GM12873 (cell line): ENCODE results near the gene LOXL4.
A peak's percentile ranks its signal among the peaks of the same experiment; 100 is the strongest.

Experiments
- CTCF ChIP-seq: IDR thresholded peaks from 2 replicates; pipeline ENCODE4 v1.5.1; 2012; ENCODE audit warnings: low read depth, mild to moderate bottlenecking, moderate library complexity, low read length, control low read depth; ENCODE audit not compliant: insufficient read depth; ENCODE audit errors: missing control alignments

Gene LOXL4

GRCh38 chr10:98310701-98311100 is 42.7 kb upstream of the LOXL4 start:
- no peak for TF ChIP-seq CTCF

DNA sequence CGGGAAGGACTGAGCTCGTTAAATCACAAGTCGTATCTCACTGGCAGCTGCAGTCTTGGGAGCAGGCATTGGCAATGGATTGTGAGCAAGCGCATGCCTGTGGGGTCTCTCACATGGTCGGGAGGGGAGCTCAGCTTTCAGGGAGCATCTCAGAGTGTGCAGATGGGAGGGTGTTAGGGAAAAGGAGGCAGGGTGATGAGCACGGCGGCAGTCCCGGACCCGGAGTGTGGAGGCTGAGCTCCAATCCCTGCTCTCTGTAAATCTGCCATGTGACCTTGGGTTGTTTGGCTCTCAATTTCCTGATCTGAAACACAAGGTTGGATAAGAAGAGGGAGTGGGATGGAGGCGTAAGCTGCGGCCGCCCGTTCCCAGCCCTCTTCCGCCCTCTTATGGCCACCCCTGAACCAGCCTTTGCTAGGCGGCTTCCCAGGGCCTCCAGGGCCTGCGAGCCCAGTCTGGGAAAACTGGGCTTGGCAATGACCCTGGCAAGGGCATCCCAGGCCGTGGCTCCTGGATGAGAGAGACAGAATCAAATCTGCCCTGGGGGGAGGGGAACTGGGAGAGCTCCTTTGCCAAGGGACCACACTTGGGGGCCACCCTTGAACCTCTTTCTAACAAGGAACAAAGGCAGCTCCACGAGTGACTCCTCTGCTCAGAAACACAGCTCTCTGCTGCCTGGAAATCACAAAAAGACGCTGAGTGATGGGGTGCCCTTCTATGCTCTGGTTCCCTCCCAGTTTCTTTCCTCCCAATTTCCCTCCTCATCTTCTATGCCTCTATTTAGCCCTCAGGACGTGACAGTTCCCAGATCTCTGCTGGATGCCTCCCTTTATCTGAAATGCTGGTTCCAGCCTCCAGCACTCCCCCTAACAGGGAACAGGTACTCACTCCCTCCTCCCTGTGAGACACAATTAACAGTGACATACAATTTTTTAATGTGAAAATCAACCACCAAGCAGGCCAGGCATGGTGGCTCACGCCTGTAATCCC is 41.7 kb upstream of the LOXL4 start:
- TF ChIP-seq CTCF: peak; percentile 77

DNA sequence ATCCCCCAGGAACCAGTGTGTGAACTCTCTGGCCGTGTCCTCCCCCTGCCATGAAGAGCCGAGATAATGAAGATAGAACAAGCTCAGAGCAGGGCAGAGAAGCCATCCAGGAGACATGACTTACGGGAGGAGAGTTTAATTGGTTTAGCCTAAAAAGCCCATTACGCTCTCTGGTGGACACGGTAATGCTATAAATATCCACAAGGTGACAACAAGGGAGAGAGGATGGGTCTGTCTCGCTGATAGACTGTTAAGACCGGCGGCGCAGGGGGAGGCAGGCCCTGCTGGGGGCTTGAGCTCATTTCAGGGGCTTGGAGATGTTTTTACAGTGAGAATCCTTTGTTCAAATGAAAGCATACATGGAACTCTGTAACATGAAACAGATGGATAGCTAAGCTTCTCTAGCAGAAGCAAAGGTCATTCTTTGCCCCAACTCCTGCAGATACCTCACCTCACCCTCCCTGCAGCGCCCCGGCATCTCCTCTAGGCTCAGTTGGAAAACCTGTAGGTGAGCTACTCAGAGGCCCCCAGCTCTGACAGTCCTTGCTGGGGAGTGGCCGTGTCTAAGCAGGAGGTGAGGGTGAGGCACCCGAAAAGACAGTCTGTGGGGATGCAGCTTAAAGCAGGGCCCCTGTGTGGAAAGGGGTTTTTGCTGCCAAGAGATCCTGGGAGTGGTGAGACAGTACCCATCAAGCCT is 40.8 kb upstream of the LOXL4 start:
- TF ChIP-seq CTCF: no peak

DNA sequence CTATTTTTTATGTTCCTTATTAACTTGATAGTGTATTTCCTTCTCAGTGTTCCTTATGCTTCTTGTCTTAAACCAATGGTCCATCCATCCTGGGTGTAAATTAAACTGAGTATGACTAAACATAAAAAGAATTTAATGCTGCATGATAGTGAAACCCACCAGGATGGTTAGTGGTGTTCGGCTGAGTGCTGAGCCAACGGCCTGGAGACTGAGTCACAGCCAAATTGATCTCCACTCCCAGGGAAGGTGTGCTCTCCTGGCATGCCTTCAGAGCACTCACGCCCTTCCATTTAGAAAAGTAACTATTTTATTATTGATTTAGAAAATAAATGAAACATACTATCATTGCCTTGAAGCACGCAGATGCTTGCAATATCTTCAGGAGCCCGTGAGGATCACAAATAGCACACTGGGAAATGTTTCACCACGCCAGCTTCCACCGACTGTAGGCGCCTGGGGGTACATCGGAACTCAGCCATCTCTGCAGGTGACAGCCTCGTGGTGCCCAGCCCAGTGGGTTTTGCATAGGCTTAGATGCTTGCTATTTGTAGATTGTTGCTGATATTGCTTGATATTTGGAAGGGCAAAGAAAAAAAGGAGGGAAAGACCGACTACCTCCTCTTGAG is 40.0 kb upstream of the LOXL4 start:
- no peak for TF ChIP-seq CTCF

DNA sequence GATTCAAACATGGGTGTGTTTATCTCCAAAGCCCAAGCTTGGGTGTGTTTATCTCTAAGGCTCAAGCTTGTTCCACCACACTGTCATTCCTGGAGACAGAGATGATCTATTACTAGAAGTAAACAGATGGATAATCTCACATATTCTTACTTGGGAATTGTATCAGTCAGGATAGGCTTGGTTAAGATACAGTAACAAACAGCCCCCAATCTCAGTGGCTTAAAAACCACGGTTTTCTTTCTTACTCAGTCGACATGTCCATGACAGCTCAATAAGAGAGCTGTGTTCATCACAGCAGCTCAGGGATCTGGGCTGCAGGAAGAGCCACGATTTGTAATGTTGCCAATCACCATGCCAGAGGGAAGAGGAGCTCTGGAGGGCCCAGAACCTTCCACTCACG is 38.5 kb upstream of the LOXL4 start:
- no peak for TF ChIP-seq CTCF

GRCh38 chr10:98303569-98303968 is 35.6 kb upstream of the LOXL4 start:
- no peak for TF ChIP-seq CTCF
